Islet of Langerhans (tissue), 1 donor: ENCODE measurements around the gene CACNA1B.

Experiments used
- FAIRE-seq: peaks from one replicate; lab custom pipeline; 2011; peaks lifted over from hg19 to GRCh38; lab: Jason Lieb, UNC

The CACNA1B gene

GRCh38 chr9:137967280-137967953 is 89.8 kb downstream of the CACNA1B start:
- no peak for FAIRE-seq

GRCh38 chr9:137968235-137968634 is 90.7 kb downstream of the CACNA1B start:
- FAIRE-seq, result no peak

GRCh38 chr9:137969008-137969407 is 91.4 kb downstream of the CACNA1B start:
- FAIRE-seq, result no peak

GRCh38 chr9:137969685-137970084 is 92.1 kb downstream of the CACNA1B start:
- FAIRE-seq, result no peak

- FAIRE-seq, result no peak
Observed at GRCh38 chr9:137970098-137970497, 92.5 kb downstream of the CACNA1B start.

- FAIRE-seq, result no peak
Observed at GRCh38 chr9:137970686-137971476, 93.3 kb downstream of the CACNA1B start.

GRCh38 chr9:137971477-137972138 is 94.0 kb downstream of the CACNA1B start:
- FAIRE-seq, result no peak

- FAIRE-seq, result no peak
Observed at GRCh38 chr9:137972355-137972987, 94.9 kb downstream of the CACNA1B start.

- FAIRE-seq, result no peak
Observed at GRCh38 chr9:137972988-137973470, 95.4 kb downstream of the CACNA1B start.

- no peak for FAIRE-seq
Observed at GRCh38 chr9:137973829-137974416, 96.3 kb downstream of the CACNA1B start.

GRCh38 chr9:137974746-137975526 is 97.4 kb downstream of the CACNA1B start:
- FAIRE-seq, result no peak

GRCh38 chr9:137975527-137975913 is 97.9 kb downstream of the CACNA1B start:
- no peak for FAIRE-seq

GRCh38 chr9:137975936-137976565 is 98.5 kb downstream of the CACNA1B start:
- FAIRE-seq, result no peak

GRCh38 chr9:137977571-137978261 is 100.1 kb downstream of the CACNA1B start:
- no peak for FAIRE-seq

GRCh38 chr9:137978262-137978714 is 100.7 kb downstream of the CACNA1B start:
- FAIRE-seq, result no peak

GRCh38 chr9:137982200-137982599 is 104.6 kb downstream of the CACNA1B start:
- FAIRE-seq, result no peak

- no peak for FAIRE-seq
Observed at GRCh38 chr9:137984005-137984404, 106.4 kb downstream of the CACNA1B start.

GRCh38 chr9:137984520-137985257 is 107.1 kb downstream of the CACNA1B start:
- no peak for FAIRE-seq

- no peak for FAIRE-seq
Observed at GRCh38 chr9:137985637-137986071, 108.1 kb downstream of the CACNA1B start.
